HFF-Myc (cell line): Measurements from ENCODE around the gene PRH2.

ENCODE experiments used
- DNase-seq: peaks from one replicate; pipeline ENCODE4 v3.0.0-alpha.2; 2011; ENCODE audit warnings: low read depth; ENCODE audit errors: extremely low read depth
- H3K4me3 ChIP-seq: replicated peaks from 2 replicates; pipeline ENCODE4 v1.5.1; 2011; ENCODE audit warnings: low read depth, mild to moderate bottlenecking, control low read depth, low read length
- TF ChIP-seq, protein P1 (sequence below): IDR thresholded peaks from 2 replicates; pipeline ENCODE4 v1.5.1; 2012; ENCODE audit warnings: mild to moderate bottlenecking, low read depth, low read length, control low read depth; ENCODE audit errors: missing control alignments

Gene PRH2

GRCh38 chr12:10956085-10956484, 27.0 kb downstream of the PRH2 start:
- TF ChIP-seq, protein P1, sequence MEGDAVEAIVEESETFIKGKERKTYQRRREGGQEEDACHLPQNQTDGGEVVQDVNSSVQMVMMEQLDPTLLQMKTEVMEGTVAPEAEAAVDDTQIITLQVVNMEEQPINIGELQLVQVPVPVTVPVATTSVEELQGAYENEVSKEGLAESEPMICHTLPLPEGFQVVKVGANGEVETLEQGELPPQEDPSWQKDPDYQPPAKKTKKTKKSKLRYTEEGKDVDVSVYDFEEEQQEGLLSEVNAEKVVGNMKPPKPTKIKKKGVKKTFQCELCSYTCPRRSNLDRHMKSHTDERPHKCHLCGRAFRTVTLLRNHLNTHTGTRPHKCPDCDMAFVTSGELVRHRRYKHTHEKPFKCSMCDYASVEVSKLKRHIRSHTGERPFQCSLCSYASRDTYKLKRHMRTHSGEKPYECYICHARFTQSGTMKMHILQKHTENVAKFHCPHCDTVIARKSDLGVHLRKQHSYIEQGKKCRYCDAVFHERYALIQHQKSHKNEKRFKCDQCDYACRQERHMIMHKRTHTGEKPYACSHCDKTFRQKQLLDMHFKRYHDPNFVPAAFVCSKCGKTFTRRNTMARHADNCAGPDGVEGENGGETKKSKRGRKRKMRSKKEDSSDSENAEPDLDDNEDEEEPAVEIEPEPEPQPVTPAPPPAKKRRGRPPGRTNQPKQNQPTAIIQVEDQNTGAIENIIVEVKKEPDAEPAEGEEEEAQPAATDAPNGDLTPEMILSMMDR = no peak
- no peak overlapping the region for H3K4me3 ChIP-seq
- no peak for DNase-seq

- no peak overlapping the region for H3K4me3 ChIP-seq
- TF ChIP-seq, protein P1 = no peak
- DNase-seq = no peak
Observed at GRCh38 chr12:10957741-10958140, 28.7 kb downstream of the PRH2 start.

DNA sequence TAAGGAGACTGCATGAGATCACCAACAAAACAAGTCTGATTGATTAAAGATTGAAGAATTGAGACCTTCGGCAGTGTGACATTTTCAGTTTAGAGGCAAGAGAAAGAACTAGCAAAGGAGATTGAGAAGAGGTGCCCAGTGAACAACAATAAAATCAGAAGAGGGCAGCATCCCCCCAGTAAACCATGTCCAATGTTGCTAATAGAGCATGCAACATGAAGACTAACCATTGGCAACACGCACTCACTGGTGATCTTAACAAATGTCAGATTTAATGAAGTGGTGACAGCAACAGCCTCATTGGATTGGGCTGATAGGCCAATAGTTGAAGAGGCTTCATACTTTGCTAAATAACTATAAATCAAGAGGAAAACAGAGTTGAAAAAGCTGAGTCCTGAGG, 30.8 kb downstream of the PRH2 start:
- DNase-seq = no peak
- TF ChIP-seq, protein P1 = no peak

DNA sequence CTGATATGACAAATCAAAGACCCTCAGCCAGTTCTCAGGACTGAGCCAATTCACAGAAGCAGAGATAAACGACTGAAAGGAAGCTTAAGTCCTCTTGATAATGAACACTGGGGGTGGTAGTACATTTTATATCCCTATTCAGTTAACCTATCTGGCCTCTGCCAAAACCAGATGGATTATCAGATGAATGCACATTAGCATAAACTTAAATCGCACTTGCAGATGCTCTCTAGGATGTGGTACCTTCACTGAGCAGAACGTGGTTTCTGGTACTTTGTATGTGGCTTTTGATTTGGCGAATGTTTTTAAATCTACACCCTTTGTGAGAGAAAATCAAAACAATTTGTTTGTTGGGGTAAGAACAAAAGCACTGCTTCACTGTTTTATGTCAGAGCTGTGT, 31.2 kb downstream of the PRH2 start:
- TF ChIP-seq, protein P1 = no peak
- no peak overlapping the region for H3K4me3 ChIP-seq
- no peak for DNase-seq

More for the DNA sequence above, 30.8 kb downstream of the PRH2 start:
- H3K4me3 ChIP-seq = no peak overlapping the region

GRCh38 chr12:10965476-10965875, 36.4 kb downstream of the PRH2 start:
- H3K4me3 ChIP-seq = no peak overlapping the region
- DNase-seq = no peak
- TF ChIP-seq, protein P1 = no peak

GRCh38 chr12:10966314-10966713, 37.3 kb downstream of the PRH2 start:
- TF ChIP-seq, protein P1 = no peak
- no peak for DNase-seq
- no peak overlapping the region for H3K4me3 ChIP-seq

- DNase-seq = peak; percentile 83
- TF ChIP-seq, protein P1 = no peak
- no peak overlapping the region for H3K4me3 ChIP-seq
Observed at GRCh38 chr12:10967409-10967808, 38.4 kb downstream of the PRH2 start.
